ENCODE results near the gene RGS4.

GRCh38 chr1:163072658-163073057 lies 3.5 kb downstream of the RGS4 start:
- TF ChIP-seq TAF1 (IDR thresholded peaks at IDR 0.05; ENCODE audit: borderline replicate concordance, low read depth, low read length) (no peak), POLR2AphosphoS5 (IDR thresholded peaks at IDR 0.05; ENCODE audit: low read depth, low read length) (no peak)
